Bone marrow (tissue), 2 donors: Measurements from ENCODE around the gene COX7A1.
"Not testable (repeated sequence)": the region's sequence is repeated elsewhere in the genome, so short reads cannot be mapped to it uniquely, and the experiment has no call there.

Experiments used
- DNase-seq, 2 donors: peaks; one replicate each; lab custom pipeline; 2025; lab: John Stamatoyannopoulos, UW

The COX7A1 gene

GRCh38 chr19:36141039-36141927 is 11.0 kb downstream of the COX7A1 start:
- DNase-seq = peak; percentile 65 to 83

GRCh38 chr19:36140304-36141038 is 11.8 kb downstream of the COX7A1 start:
- DNase-seq = no peak

GRCh38 chr19:36139473-36140303 is 12.6 kb downstream of the COX7A1 start, which contains the start of gene CAPNS1:
CAPNS1 (plus strand) TSS chr19:36140066; CDS start chr19:36141012, 946 bp downstream.
- DNase-seq = peak; percentile 86 to 87

GRCh38 chr19:36139120-36139472 is 13.2 kb downstream of the COX7A1 start:
- no peak for DNase-seq

- DNase-seq = no peak
Observed at GRCh38 chr19:36136964-36137686, 15.1 kb downstream of the COX7A1 start.

GRCh38 chr19:36134867-36135266 is 17.4 kb downstream of the COX7A1 start:
- not testable (repeated sequence) for DNase-seq

- not testable (repeated sequence) for DNase-seq
Observed at GRCh38 chr19:36131221-36131620, 21.0 kb downstream of the COX7A1 start.

GRCh38 chr19:36128392-36128736 is 23.9 kb downstream of the COX7A1 start:
- DNase-seq = no peak

GRCh38 chr19:36125557-36125956 is 26.7 kb downstream of the COX7A1 start:
- DNase-seq = no peak

GRCh38 chr19:36121486-36122124 is 30.6 kb downstream of the COX7A1 start:
- no peak for DNase-seq

- no peak for DNase-seq
Observed at GRCh38 chr19:36120984-36121358, 31.3 kb downstream of the COX7A1 start.

GRCh38 chr19:36120092-36120983 is 31.9 kb downstream of the COX7A1 start:
- no peak for DNase-seq

- DNase-seq = no peak
Observed at GRCh38 chr19:36116344-36116637, 36.0 kb downstream of the COX7A1 start.

GRCh38 chr19:36115453-36116343 is 36.5 kb downstream of the COX7A1 start, which contains the start of gene TBCB:
TBCB (plus strand) TSS chr19:36115468; CDS start chr19:36115561, 93 bp downstream.
- DNase-seq = peak; percentile 81 to 98

- DNase-seq = peak; percentile 99
Observed at GRCh38 chr19:36114721-36115452, 37.4 kb downstream of the COX7A1 start, which contains the start of gene POLR2I. POLR2I (minus strand) TSS chr19:36114875; CDS start chr19:36114856, 19 bp downstream.

- no peak for DNase-seq
Observed at GRCh38 chr19:36113894-36114720, 38.1 kb downstream of the COX7A1 start.

- no peak for DNase-seq
Observed at GRCh38 chr19:36113425-36113824, 38.8 kb downstream of the COX7A1 start.
